Activated naive CD8-positive, alpha-beta T cell (primary cell): ENCODE results near the gene MYOM3.
"Not testable (repeated sequence)": the region's sequence is repeated elsewhere in the genome, so short reads cannot be mapped to it uniquely, and the experiment has no call there.

Experiments
- H3K27ac Mint-ChIP-seq: one replicate; pipeline ENCODE4 v1.8.0; 2021; ENCODE audit warnings: mixed read lengths
- H3K27me3 Mint-ChIP-seq: one replicate; pipeline ENCODE4 v1.8.0; 2021; ENCODE audit warnings: mixed read lengths
- H3K36me3 Mint-ChIP-seq: one replicate; pipeline ENCODE4 v1.8.0; 2021; ENCODE audit warnings: mixed read lengths
- H3K4me1 Mint-ChIP-seq: one replicate; pipeline ENCODE4 v1.8.0; 2021; ENCODE audit warnings: low read depth, mixed read lengths
- H3K4me3 Mint-ChIP-seq: one replicate; pipeline ENCODE4 v1.8.0; 2021; ENCODE audit warnings: mild to moderate bottlenecking, mixed read lengths
- H3K9me3 Mint-ChIP-seq: one replicate; pipeline ENCODE4 v1.8.0; 2021; ENCODE audit warnings: low read depth, mixed read lengths

MYOM3 gene

DNA sequence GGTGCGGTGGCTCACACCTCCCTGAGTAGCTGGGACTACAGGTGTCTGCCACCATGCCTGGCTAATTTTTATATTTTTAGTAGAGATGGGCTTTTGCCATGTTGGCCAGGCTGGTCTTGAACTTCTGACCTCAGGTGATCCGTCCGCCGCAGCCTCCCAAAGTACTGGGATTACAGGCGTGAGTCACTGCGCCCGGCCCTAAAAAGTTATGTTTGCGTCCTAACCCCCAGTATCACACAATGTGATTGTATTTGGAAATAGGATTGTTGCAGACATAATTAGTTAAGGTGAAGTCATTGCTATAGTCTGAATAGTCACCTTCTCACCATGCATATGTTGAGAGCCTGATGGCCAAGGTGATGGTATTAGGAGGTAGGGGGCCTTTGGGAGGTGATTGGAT, 99.1 kb downstream of the MYOM3 start:
- not testable (repeated sequence) for H3K27ac Mint-ChIP-seq, H3K4me1 Mint-ChIP-seq, H3K27me3 Mint-ChIP-seq, H3K9me3 Mint-ChIP-seq, H3K4me3 Mint-ChIP-seq, H3K36me3 Mint-ChIP-seq

DNA sequence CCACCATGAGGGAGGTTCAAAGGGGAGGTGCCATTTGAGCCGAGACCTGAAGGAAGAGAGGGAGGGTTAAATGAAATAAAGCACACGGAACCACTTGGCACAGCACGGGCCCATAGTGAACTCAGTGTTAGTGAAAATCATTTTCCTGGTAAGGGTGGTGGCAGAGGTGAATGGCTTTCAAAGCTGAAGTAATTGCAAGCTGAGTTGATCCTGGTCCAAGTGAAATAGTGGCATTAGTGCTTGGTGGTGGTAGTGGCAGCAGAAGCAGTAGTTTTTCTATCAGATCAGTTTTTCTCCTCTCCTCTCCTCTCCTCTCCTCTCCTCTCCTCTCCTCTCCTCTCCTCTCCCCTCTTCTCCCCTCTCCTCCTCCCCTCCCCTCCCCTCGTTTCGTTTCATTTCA, 101.3 kb downstream of the MYOM3 start:
- H3K27ac Mint-ChIP-seq: no peak overlapping the region

DNA sequence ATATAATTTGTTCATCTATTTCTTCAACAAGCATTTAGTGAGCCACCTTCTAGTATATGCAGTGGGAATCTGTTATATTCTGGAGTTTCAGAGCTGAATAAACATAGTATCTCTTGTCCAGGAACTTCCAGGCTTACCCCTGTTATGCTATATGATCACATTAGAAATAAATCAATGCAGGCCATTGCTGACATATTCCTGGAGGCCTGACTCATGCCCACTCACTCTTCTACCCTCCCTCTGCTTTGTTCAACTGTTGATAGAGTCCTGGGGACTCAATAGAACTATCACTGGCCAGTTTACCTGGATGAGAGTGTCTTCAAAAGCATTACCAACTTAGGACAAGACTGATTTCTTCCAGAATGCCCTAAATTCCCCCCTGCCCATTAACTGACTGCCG, 102.5 kb downstream of the MYOM3 start:
- no peaks in the 10 kb centered on the region for H3K9me3 Mint-ChIP-seq
- no peaks in the 10 kb centered on the region for H3K4me1 Mint-ChIP-seq
- H3K27ac Mint-ChIP-seq: no peak overlapping the region
- no peaks in the 10 kb centered on the region for H3K27me3 Mint-ChIP-seq
- no peak overlapping the region for H3K4me3 Mint-ChIP-seq
- H3K36me3 Mint-ChIP-seq: no peaks in the 10 kb centered on the region

More for the DNA sequence above, 101.3 kb downstream of the MYOM3 start:
- Mint-ChIP-seq H3K4me1 (no peaks in the 10 kb centered on the region), H3K27me3 (peaks cover 1% of the 10 kb centered on the region), H3K4me3 (no peak overlapping the region), H3K9me3 (no peaks in the 10 kb centered on the region), H3K36me3 (no peaks in the 10 kb centered on the region)

DNA sequence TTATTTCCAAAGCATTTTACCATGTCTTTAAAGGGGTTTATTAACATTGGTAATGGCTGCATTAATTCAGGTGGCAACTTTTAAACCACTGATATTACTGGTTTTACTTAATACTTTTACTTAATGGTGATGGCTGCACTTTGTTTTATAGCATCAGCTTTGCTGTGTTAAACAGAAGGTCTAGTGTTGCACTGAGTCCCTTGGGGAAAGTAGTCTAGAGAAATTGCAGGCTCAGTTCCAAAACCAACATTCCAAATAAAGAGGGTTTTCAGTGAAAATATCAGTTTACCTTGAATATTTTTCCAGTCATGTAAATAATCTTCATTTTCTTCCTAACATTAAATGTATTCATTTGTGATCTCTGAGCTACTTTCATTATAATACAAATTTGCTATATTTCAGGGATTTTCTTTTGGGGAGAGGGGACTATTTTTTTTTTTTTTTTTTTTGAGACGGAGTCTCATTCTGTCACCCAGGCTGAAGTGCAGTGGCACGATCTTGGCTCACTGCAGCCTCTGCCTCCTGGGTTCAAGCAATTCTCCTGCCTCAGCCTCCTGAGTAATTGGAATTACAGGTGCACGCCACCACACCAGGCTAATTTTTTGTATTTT, 103.3 kb downstream of the MYOM3 start:
- not testable (repeated sequence) for H3K27ac Mint-ChIP-seq, H3K4me1 Mint-ChIP-seq, H3K36me3 Mint-ChIP-seq, H3K4me3 Mint-ChIP-seq, H3K9me3 Mint-ChIP-seq, H3K27me3 Mint-ChIP-seq

DNA sequence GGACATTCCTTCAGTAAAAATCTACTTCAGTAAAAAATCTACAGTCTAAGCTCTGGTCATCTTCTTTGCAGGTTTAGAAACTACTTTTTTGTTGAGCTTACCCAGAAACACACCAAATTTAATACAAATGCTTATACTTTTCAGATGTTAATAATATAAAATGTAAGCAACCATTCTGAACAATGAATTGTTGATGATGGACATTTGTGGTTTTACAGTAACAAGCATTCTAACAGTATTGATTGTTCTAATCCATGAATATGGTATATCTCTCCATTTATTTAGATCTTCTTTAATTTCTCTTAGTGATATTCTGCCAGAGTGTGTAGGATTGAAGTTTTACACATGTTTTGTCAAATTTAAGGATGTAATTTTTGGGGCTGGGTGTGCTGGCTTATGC, 104.9 kb downstream of the MYOM3 start:
- peaks cover 3% of the 10 kb centered on the region for H3K27me3 Mint-ChIP-seq
- no peak overlapping the region for H3K4me3 Mint-ChIP-seq
- H3K9me3 Mint-ChIP-seq: no peaks in the 10 kb centered on the region
- no peak overlapping the region for H3K27ac Mint-ChIP-seq
- no peaks in the 10 kb centered on the region for H3K4me1 Mint-ChIP-seq
- no peaks in the 10 kb centered on the region for H3K36me3 Mint-ChIP-seq
